ENCODE data around the gene C16orf96.

- TF ChIP-seq GABPA (IDR thresholded peaks at IDR 0.05 in 1 of 2, conservative IDR thresholded peaks at IDR 0.05 in 1 of 2) (no peak), CTCF (IDR thresholded peaks at IDR 0.05; ENCODE audit: low read depth, low read length, missing input control) (no peak), TAF1 (conservative IDR thresholded peaks at IDR 0.05) (no peak), SP1 (IDR thresholded peaks at IDR 0.05) (no peak), RAD21 (IDR thresholded peaks at IDR 0.05) (no peak), HNF4A (conservative IDR thresholded peaks at IDR 0.05) (no peak)
- TF ChIP-seq, protein P1, sequence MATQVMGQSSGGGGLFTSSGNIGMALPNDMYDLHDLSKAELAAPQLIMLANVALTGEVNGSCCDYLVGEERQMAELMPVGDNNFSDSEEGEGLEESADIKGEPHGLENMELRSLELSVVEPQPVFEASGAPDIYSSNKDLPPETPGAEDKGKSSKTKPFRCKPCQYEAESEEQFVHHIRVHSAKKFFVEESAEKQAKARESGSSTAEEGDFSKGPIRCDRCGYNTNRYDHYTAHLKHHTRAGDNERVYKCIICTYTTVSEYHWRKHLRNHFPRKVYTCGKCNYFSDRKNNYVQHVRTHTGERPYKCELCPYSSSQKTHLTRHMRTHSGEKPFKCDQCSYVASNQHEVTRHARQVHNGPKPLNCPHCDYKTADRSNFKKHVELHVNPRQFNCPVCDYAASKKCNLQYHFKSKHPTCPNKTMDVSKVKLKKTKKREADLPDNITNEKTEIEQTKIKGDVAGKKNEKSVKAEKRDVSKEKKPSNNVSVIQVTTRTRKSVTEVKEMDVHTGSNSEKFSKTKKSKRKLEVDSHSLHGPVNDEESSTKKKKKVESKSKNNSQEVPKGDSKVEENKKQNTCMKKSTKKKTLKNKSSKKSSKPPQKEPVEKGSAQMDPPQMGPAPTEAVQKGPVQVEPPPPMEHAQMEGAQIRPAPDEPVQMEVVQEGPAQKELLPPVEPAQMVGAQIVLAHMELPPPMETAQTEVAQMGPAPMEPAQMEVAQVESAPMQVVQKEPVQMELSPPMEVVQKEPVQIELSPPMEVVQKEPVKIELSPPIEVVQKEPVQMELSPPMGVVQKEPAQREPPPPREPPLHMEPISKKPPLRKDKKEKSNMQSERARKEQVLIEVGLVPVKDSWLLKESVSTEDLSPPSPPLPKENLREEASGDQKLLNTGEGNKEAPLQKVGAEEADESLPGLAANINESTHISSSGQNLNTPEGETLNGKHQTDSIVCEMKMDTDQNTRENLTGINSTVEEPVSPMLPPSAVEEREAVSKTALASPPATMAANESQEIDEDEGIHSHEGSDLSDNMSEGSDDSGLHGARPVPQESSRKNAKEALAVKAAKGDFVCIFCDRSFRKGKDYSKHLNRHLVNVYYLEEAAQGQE (IDR thresholded peaks at IDR 0.05) = no peak
- TF ChIP-seq, protein P2, sequence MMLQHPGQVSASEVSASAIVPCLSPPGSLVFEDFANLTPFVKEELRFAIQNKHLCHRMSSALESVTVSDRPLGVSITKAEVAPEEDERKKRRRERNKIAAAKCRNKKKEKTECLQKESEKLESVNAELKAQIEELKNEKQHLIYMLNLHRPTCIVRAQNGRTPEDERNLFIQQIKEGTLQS (IDR thresholded peaks at IDR 0.05) = no peak
- TF ChIP-seq, protein P3, sequence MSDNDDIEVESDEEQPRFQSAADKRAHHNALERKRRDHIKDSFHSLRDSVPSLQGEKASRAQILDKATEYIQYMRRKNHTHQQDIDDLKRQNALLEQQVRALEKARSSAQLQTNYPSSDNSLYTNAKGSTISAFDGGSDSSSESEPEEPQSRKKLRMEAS (IDR thresholded peaks at IDR 0.05) = no peak
These were observed 43.4 kb downstream of the C16orf96 start for GRCh38 chr16:4599545-4599944.

All from liver (tissue), 3 donors.